ENCODE data around the gene C4orf33. TPM values are rescaled to one million over a fixed set of nuclear protein-coding genes. Genes with fewer than 3 reads are reported as not detected.

Gene C4orf33
- total RNA-seq, 1 experiment from 2014 or later: 12.4 TPM

DNA sequence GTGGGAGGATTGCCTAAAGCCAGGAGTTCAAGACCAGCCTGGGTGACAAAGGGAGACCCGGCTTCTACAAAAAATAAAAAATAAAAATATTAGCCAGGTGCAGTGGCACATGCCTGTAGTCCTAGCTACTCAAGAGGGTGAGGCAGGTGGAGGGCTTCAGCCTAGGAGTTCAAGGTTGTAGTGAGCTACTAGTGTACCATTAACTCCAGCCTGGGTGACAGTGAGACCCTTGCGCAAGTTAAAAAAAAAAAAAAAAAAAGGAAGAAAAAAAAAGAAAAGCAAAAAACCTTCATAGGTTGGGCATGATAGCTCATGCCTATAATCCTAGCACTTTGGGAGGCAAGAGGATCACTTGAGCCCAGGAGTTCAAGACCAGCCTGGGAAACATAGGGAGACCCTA is 8.4 kb upstream of the C4orf33 start:
- intact Hi-C loops (cut with micrococcal nuclease; ENCODE audit: unreplicated experiment): no loop called here
- H3K79me2 ChIP-seq (ENCODE audit: low read depth): peaks cover 49% of the 10 kb centered on the region

DNA sequence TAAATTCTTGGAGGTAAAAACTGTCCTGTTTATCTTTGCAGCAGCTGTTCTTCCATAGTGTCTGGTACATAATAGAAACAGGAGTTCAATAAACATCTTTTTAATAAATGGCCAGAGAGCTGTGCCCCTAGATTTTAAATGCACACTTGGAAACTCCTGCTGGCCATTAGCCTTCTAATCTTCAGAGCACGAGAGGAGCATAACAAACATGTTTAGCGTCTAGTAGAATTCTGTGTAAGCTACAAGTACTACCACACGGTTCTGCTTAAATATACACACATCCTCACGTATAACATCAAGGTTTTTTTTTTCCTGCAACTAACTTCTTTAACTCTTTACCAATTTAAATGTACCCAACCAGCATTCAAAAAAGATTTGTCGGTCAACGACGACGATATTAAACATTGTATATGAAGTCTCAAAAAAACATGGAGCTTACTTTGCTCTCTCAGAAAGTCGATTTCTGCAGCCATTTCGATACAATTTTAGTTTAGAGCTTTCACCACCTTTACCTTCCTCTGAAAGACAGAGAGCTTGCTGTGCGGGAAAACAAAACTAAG is 3.2 kb upstream of the C4orf33 start:
- POLR2A ChIA-PET (ENCODE audit: unreplicated experiment): interaction anchor here (0.5 to 1.2 kb wide), 4 partner anchors 97 to 1302 kb away, joined by 3 to 6 read pairs (median 4); partner anchors contain the start of gene PLK4
- no peak for DNase-seq
- TF ChIP-seq EZH2 (IDR thresholded peaks at IDR 0.05; ENCODE audit: low read depth): no peak
- TF ChIP-seq, protein P1, sequence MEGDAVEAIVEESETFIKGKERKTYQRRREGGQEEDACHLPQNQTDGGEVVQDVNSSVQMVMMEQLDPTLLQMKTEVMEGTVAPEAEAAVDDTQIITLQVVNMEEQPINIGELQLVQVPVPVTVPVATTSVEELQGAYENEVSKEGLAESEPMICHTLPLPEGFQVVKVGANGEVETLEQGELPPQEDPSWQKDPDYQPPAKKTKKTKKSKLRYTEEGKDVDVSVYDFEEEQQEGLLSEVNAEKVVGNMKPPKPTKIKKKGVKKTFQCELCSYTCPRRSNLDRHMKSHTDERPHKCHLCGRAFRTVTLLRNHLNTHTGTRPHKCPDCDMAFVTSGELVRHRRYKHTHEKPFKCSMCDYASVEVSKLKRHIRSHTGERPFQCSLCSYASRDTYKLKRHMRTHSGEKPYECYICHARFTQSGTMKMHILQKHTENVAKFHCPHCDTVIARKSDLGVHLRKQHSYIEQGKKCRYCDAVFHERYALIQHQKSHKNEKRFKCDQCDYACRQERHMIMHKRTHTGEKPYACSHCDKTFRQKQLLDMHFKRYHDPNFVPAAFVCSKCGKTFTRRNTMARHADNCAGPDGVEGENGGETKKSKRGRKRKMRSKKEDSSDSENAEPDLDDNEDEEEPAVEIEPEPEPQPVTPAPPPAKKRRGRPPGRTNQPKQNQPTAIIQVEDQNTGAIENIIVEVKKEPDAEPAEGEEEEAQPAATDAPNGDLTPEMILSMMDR (conservative IDR thresholded peaks at IDR 0.05): no peak
- Histone ChIP-seq H3K36me3 (ENCODE audit: low read depth) (no peaks in the 10 kb centered on the region), H2AFZ (peak overlapping the region; percentile 94), H3K4me2 (peak overlapping the region; percentile 92), H3K9me2 (ENCODE audit: insufficient read depth) (no peaks in the 10 kb centered on the region), H4K20me1 (ENCODE audit: insufficient read depth) (no peaks in the 10 kb centered on the region), H3K79me2 (ENCODE audit: low read depth) (peaks cover 39% of the 10 kb centered on the region), H3K27ac (peak overlapping the region; percentile 72), H3K4me3 (peak overlapping the region; percentile 77), H3F3A (ENCODE audit: insufficient read depth, low read depth) (no peaks in the 10 kb centered on the region), H3K27me3 (ENCODE audit: insufficient read depth, low read depth) (no peaks in the 10 kb centered on the region), H3K4me1 (replicated peaks; ENCODE audit: insufficient read depth) (peaks cover 18% of the 10 kb centered on the region), H3K9me3 (ENCODE audit: insufficient read depth, low read depth) (no peaks in the 10 kb centered on the region)
- CTCF ChIA-PET: interaction anchor here (0.7 kb wide), 1 partner anchor 1684 kb away, joined by 3 read pairs; no protein-coding TSS in a partner anchor
- intact Hi-C loops (cut with micrococcal nuclease; ENCODE audit: unreplicated experiment): loop anchor here (2.0 to 10.0 kb wide), 4 partner anchors 250 to 665 kb away; no protein-coding TSS in a partner anchor
- TSS peak; percentile 76 for BruUV-seq (replicated peaks)

More for the DNA sequence above, 8.4 kb upstream of the C4orf33 start:
- H3K9me3 ChIP-seq (ENCODE audit: insufficient read depth, low read depth): no peaks in the 10 kb centered on the region
- no peak for DNase-seq
- CTCF ChIA-PET: interaction anchor here (0.7 kb wide), 1 partner anchor 512 kb away, joined by 9 read pairs; no protein-coding TSS in a partner anchor
- H3K27ac ChIP-seq: no peak overlapping the region
- no peaks in the 10 kb centered on the region for H4K20me1 ChIP-seq (ENCODE audit: insufficient read depth)
- H3K27me3 ChIP-seq (ENCODE audit: insufficient read depth, low read depth): no peaks in the 10 kb centered on the region
- H3K4me2 ChIP-seq: no peak overlapping the region
- TF ChIP-seq EZH2 (IDR thresholded peaks at IDR 0.05; ENCODE audit: low read depth): no peak
- TF ChIP-seq, protein P1 (conservative IDR thresholded peaks at IDR 0.05): no peak
- no peaks in the 10 kb centered on the region for H3K36me3 ChIP-seq (ENCODE audit: low read depth)
- H3K9me2 ChIP-seq (ENCODE audit: insufficient read depth): no peaks in the 10 kb centered on the region
- H3K4me3 ChIP-seq: no peak overlapping the region
- POLR2A ChIA-PET (ENCODE audit: unreplicated experiment): no interaction called here
- BruUV-seq (replicated peaks): no TSS peak
- H2AFZ ChIP-seq: no peak overlapping the region
- peaks cover 18% of the 10 kb centered on the region for H3K4me1 ChIP-seq (replicated peaks; ENCODE audit: insufficient read depth)
- H3F3A ChIP-seq (ENCODE audit: insufficient read depth, low read depth): no peaks in the 10 kb centered on the region

DNA sequence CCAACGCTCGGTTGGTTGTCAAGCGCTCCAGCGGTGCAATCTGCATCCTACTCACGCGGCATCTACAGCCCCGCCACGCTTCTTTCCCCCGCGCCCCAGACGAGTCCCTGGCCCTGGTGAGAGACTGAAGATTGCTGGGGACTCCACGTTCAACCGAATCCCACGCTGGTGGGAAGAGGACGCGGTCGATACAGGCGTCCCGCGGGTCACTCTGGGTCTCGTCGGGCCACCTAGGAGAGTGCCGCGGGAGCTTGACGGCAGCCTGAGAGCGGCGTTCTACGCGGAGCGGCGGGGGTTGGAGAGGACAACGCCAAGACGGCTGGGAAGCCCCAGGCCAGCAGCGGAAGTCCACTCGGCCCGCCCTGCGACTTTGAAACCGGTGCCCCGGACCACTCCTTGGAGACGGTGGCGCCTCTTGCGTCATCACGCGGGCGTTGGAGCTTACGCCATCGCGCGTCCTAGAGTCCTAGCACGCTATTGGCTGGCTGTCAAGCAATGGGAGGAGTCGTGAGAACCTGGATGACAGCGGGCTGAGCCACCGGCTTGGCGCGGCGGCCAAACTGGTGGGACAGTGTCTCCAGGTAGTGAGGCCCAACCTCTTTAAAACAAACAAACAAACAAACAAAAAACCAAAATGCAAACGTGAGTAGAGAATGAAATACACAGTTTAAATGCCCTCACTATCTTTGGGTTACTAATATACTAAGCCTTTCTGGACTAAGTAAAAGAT is 2.6 kb upstream of the C4orf33 start, which contains the start of gene SCLT1:
SCLT1 (minus strand) TSS at position 349 of the 730 bp plus-strand sequence. CDS start 436 bp downstream, outside the sequence.
- peak within 1 kb of the TSS; percentile 92 for H3K4me2 ChIP-seq
- H2AFZ ChIP-seq: peak within 1 kb of the TSS; percentile 94
- no peaks in the 10 kb centered on the region for H3K36me3 ChIP-seq (ENCODE audit: low read depth)
- no peaks in the 10 kb centered on the region for H3F3A ChIP-seq (ENCODE audit: insufficient read depth, low read depth)
- no peaks in the 10 kb centered on the region for H3K9me3 ChIP-seq (ENCODE audit: insufficient read depth, low read depth)
- peaks cover 18% of the 10 kb centered on the region for H3K4me1 ChIP-seq (replicated peaks; ENCODE audit: insufficient read depth)
- intact Hi-C loops (cut with micrococcal nuclease; ENCODE audit: unreplicated experiment): loop anchor here (2.0 to 10.0 kb wide), 4 partner anchors 249 to 666 kb away; no protein-coding TSS in a partner anchor
- peaks cover 39% of the 10 kb centered on the region for H3K79me2 ChIP-seq (ENCODE audit: low read depth)
- H3K4me3 ChIP-seq: peak within 1 kb of the TSS; percentile 77
- POLR2A ChIA-PET (ENCODE audit: unreplicated experiment): interaction anchor here (0.5 to 1.2 kb wide), 4 partner anchors 17 to 1212 kb away, joined by 3 to 6 read pairs (median 4); partner anchors contain the start of gene PLK4
- H3K27ac ChIP-seq: peak within 1 kb of the TSS; percentile 72
- BruUV-seq (replicated peaks): no TSS peak
- H3K27me3 ChIP-seq (ENCODE audit: insufficient read depth, low read depth): no peaks in the 10 kb centered on the region
- no peaks in the 10 kb centered on the region for H4K20me1 ChIP-seq (ENCODE audit: insufficient read depth)
- peak; percentile 90 to 97 for DNase-seq
- TF ChIP-seq EZH2 (IDR thresholded peaks at IDR 0.05; ENCODE audit: low read depth): no peak
- TF ChIP-seq, protein P1 (conservative IDR thresholded peaks at IDR 0.05): no peak
- CTCF ChIA-PET: interaction anchor here (0.7 kb wide), 1 partner anchor 1684 kb away, joined by 3 read pairs; no protein-coding TSS in a partner anchor
- no peaks in the 10 kb centered on the region for H3K9me2 ChIP-seq (ENCODE audit: insufficient read depth)

Data from PC-9 (cell line).